Activated naive CD4-positive, alpha-beta T cell treated with anti-CD3 and anti-CD28 coated beads for 36 hours (primary cell): ENCODE data around the gene DUSP2. TPM values are rescaled to one million over a fixed set of nuclear protein-coding genes. Genes with fewer than 3 reads are reported as not detected.

Source experiments
- CTCF ChIA-PET: fragments of 350-600 bp; sonication (Branson Sonifier 250); formaldehyde crosslinking; loops from one replicate; lab custom pipeline; 2021; ENCODE audit warnings: antibody characterized with exemption; lab: Charles Lee
- DNase-seq: peaks from one replicate; pipeline ENCODE4 v3.0.0-alpha.2; 2020
- H3K27ac Mint-ChIP-seq: one replicate; pipeline ENCODE4 v1.8.0; 2021; ENCODE audit warnings: mild to moderate bottlenecking, mixed read lengths
- H3K27me3 Mint-ChIP-seq: one replicate; pipeline ENCODE4 v1.8.0; 2021; ENCODE audit warnings: low read depth, mixed read lengths
- H3K36me3 Mint-ChIP-seq: one replicate; pipeline ENCODE4 v1.8.0; 2021; ENCODE audit warnings: low read depth, mixed read lengths
- H3K4me1 Mint-ChIP-seq: one replicate; pipeline ENCODE4 v1.8.0; 2021; ENCODE audit warnings: low read depth, mixed read lengths
- H3K4me3 Mint-ChIP-seq: one replicate; pipeline ENCODE4 v1.8.0; 2021; ENCODE audit warnings: mild to moderate bottlenecking, moderate library complexity, mixed read lengths
- H3K9me3 Mint-ChIP-seq: one replicate; pipeline ENCODE4 v1.8.0; 2021; ENCODE audit warnings: mixed read lengths
- intact Hi-C: fragments of 100-400 bp; cut with micrococcal nuclease; formaldehyde crosslinking; loops from one replicate; pipeline ENCODE4 v1.15.1; 2023
- total RNA-seq, 2 experiments: library from RNA; stranded (reverse); gene quantifications; one replicate each; pipeline ENCODE4 v1.2.3, GENCODE V29; 2021

The DUSP2 gene
- total RNA-seq, 2 experiments from 2014 or later, result 429 to 463 TPM

DNA sequence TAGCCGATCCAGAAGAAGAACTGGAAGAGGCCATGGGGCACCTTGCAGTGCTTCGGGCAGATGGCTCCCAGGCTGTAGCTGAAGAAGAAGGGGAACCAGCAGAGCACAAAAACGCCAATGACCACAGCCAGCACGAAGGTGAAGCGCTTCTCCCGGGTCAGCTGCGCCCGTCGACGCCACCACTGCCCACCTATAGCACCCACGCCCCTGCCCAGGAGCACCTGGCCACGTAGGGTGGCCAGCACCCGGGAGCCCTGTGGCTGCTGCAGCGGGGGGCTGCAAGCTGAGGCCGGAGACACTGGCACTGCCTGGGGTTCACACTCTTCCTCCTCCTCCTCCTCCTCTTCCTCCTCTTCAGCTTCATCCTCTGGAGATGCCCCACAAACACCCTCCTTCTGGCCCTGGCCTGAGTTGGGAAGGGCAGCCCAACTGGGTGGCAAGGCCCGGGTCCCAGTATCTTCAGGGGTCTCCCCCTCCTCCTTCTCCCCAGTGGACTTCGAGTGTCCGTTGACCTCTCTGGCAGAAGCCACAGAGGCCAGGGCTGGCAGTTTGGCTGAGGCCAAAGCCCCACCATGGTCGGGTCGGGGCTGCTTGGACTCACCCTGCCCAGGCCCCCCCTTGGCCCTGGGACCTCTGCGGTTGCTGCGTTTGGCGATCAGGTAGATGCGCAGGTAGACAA is 30.2 kb downstream of the DUSP2 start:
- intact Hi-C loops, result loop anchor here (5.0 kb wide), 1 partner anchor 108 kb away; no protein-coding TSS in a partner anchor
- H3K4me1 Mint-ChIP-seq, result peaks cover 8% of the 10 kb centered on the region
- no peak for DNase-seq
- H3K27ac Mint-ChIP-seq, result no peak overlapping the region
- CTCF ChIA-PET, result interaction anchor here (1.9 to 4.8 kb wide), 2 partner anchors 24 to 60 kb away, joined by 7 to 43 read pairs; partner anchors contain the start of gene ASTL
- peak overlapping the region; percentile 72 for H3K4me3 Mint-ChIP-seq
- peaks cover 13% of the 10 kb centered on the region for H3K27me3 Mint-ChIP-seq
- no peaks in the 10 kb centered on the region for H3K9me3 Mint-ChIP-seq
- H3K36me3 Mint-ChIP-seq, result no peaks in the 10 kb centered on the region

DNA sequence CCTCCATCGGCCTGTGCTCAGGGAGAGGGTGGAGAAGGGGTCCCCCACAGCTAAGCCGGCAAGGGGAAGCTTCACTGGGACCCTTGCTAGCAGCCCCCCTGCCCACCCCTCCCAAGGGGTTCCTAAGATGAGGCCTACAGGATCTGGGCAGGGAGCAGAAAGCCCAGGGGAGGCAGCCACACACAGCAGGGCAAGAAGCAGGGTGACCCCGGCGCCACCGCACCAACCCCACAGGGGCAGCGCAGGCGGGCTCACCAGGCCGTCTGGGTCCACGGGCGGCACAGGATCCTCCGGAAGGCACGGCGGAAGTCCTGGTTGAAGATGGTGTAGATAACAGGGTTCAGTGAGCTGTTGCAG is 30.7 kb downstream of the DUSP2 start:
- H3K36me3 Mint-ChIP-seq, result no peaks in the 10 kb centered on the region
- intact Hi-C loops, result no loop called here
- H3K4me1 Mint-ChIP-seq, result peaks cover 8% of the 10 kb centered on the region
- H3K27ac Mint-ChIP-seq, result no peak overlapping the region
- no peak overlapping the region for H3K4me3 Mint-ChIP-seq
- CTCF ChIA-PET, result interaction anchor here (1.9 kb wide), 1 partner anchor 24 kb away, joined by 7 read pairs; the partner anchor contains the start of gene ASTL
- no peak for DNase-seq
- peaks cover 11% of the 10 kb centered on the region for H3K27me3 Mint-ChIP-seq
- H3K9me3 Mint-ChIP-seq, result no peaks in the 10 kb centered on the region

GRCh38 chr2:96113951-96114350 is 31.3 kb downstream of the DUSP2 start:
- intact Hi-C loops, result loop anchor here (2.0 kb wide), 1 partner anchor 153 kb away; the partner anchor contains the start of gene CIAO1
- no peak for DNase-seq
- H3K9me3 Mint-ChIP-seq, result no peaks in the 10 kb centered on the region
- H3K4me3 Mint-ChIP-seq, result no peak overlapping the region
- peaks cover 8% of the 10 kb centered on the region for H3K4me1 Mint-ChIP-seq
- peaks cover 11% of the 10 kb centered on the region for H3K27me3 Mint-ChIP-seq
- no peaks in the 10 kb centered on the region for H3K36me3 Mint-ChIP-seq
- no peak overlapping the region for H3K27ac Mint-ChIP-seq
- CTCF ChIA-PET, result interaction anchor here (0.7 to 1.9 kb wide), 3 partner anchors 25 to 121 kb away, joined by 3 to 17 read pairs (median 7); partner anchors contain the start of gene ASTL

DNA sequence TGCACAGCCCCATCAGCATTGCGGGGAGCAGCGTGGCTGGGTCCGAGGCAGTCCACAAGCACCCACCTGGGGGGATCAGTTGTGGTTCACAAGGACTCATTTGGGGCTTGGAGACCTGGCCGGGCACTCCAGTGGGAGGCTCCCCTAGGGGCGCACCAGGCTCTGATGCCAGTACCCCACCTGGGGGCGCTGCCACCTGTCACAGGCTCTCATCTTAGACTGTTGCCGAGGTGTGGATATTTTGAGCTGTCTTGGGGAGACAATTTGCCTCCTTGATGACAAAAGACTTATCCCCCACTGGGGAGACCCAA is 31.9 kb downstream of the DUSP2 start:
- peaks cover 9% of the 10 kb centered on the region for H3K27me3 Mint-ChIP-seq
- intact Hi-C loops, result loop anchor here (2.0 kb wide), 1 partner anchor 153 kb away; the partner anchor contains the start of gene CIAO1
- H3K27ac Mint-ChIP-seq, result no peak overlapping the region
- peaks cover 8% of the 10 kb centered on the region for H3K4me1 Mint-ChIP-seq
- DNase-seq, result peak; percentile 47
- CTCF ChIA-PET, result interaction anchor here (0.7 to 1.9 kb wide), 3 partner anchors 26 to 121 kb away, joined by 3 to 17 read pairs (median 7); partner anchors contain the start of gene ASTL
- H3K4me3 Mint-ChIP-seq, result no peak overlapping the region
- no peaks in the 10 kb centered on the region for H3K9me3 Mint-ChIP-seq
- H3K36me3 Mint-ChIP-seq, result no peaks in the 10 kb centered on the region

DNA sequence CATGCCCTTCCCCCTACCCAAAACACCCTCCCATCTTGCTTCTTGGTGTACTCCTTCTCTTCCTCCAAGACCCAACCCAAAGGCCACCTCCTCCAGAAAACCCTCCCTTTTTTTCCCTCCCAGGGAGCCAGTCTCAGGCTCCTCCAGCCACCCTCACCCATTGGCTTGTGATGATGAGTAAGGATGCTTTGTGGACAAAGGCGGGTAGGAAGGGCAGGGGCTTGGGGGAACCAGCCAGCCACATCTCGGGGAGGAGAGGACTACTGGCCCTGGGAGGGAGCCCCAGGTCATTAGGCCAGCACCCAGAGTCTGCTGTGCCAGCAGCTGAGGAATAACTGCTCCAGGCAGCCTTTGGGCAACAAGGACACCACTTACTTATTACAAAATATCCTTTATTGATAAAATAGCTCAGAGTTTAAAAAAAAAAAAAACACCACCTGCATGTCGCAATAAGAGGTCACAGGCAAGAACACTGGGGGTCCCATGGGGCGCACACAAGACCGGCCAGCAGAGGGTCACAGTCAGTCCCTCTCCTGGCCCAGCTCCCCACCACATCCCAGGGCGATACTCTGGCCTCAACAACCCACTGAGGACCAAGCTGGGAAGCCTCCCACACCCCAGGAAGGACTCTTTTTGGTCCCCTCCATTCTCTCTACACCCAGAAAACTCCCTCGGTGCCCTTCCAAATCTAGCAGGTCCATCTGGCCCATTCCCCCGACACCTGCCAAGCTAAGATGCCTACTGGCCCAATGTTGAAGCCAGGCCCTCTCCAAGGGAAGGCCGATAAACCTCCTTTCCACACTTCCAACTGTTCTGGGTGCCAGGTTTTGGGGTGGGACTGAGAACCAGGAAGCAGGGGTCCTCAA is 32.5 kb downstream of the DUSP2 start:
- intact Hi-C loops, result loop anchor here (2.0 kb wide), 1 partner anchor 154 kb away; the partner anchor contains the start of gene CIAO1

DNA sequence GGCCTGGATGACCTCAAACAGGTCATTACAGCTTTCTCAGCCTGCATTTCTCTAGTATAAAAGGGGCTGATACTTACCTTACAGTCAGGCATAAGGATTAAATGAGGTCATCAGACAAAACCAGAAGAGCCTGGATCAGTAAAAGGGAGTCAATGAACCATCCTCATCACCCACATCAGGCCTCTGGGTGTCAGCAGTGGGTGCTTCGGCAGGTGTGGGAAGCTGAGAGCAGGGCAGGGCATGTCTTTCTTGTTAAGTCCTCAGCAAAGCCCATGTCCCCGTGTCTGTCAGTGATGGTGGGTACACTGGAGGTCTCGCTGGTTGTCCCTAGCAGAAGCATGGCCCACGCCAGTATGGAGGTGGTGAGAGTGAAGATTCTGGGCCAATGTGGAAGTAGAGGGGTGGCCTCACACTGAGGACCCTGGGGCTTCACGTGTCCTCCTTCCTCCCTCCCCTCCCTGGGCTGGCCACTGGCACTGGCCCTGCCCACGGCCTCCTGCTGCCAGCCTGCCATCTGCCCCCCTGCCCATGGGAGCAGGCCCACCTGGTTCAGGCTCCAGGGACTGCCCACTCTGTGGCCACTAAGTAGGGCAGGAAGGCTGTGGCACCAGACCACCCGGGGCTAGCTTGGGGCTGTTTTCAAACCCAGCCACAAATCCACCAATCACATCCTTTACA is 33.3 kb downstream of the DUSP2 start:
- H3K27ac Mint-ChIP-seq, result no peak overlapping the region
- H3K27me3 Mint-ChIP-seq, result peaks cover 4% of the 10 kb centered on the region
- intact Hi-C loops, result loop anchor here (2.0 kb wide), 1 partner anchor 155 kb away; the partner anchor contains the start of gene CIAO1
- H3K9me3 Mint-ChIP-seq, result no peaks in the 10 kb centered on the region
- no peak for DNase-seq
- CTCF ChIA-PET, result interaction anchor here (0.9 to 1.7 kb wide), 2 partner anchors 18 to 63 kb away, joined by 3 to 17 read pairs; no protein-coding TSS in a partner anchor
- H3K4me1 Mint-ChIP-seq, result peaks cover 3% of the 10 kb centered on the region
- H3K4me3 Mint-ChIP-seq, result no peak overlapping the region
- no peaks in the 10 kb centered on the region for H3K36me3 Mint-ChIP-seq

More for the DNA sequence above, 32.5 kb downstream of the DUSP2 start:
- Mint-ChIP-seq H3K4me3 (no peak overlapping the region), H3K9me3 (no peaks in the 10 kb centered on the region), H3K36me3 (no peaks in the 10 kb centered on the region), H3K27me3 (peaks cover 6% of the 10 kb centered on the region), H3K4me1 (peaks cover 7% of the 10 kb centered on the region), H3K27ac (no peak overlapping the region)
- DNase-seq, result no peak
- CTCF ChIA-PET, result interaction anchor here (0.7 to 1.7 kb wide), 2 partner anchors 62 to 120 kb away, joined by 3 to 17 read pairs; no protein-coding TSS in a partner anchor

GRCh38 chr2:96111257-96111640 is 34.0 kb downstream of the DUSP2 start:
- no peak overlapping the region for H3K4me3 Mint-ChIP-seq
- no peak for DNase-seq
- H3K36me3 Mint-ChIP-seq, result no peaks in the 10 kb centered on the region
- CTCF ChIA-PET, result interaction anchor here (0.9 to 1.1 kb wide), 2 partner anchors 18 to 89 kb away, joined by 3 to 4 read pairs; no protein-coding TSS in a partner anchor
- no peak overlapping the region for H3K27ac Mint-ChIP-seq
- no peaks in the 10 kb centered on the region for H3K9me3 Mint-ChIP-seq
- H3K4me1 Mint-ChIP-seq, result peaks cover 3% of the 10 kb centered on the region
- intact Hi-C loops, result no loop called here
- peaks cover 4% of the 10 kb centered on the region for H3K27me3 Mint-ChIP-seq

DNA sequence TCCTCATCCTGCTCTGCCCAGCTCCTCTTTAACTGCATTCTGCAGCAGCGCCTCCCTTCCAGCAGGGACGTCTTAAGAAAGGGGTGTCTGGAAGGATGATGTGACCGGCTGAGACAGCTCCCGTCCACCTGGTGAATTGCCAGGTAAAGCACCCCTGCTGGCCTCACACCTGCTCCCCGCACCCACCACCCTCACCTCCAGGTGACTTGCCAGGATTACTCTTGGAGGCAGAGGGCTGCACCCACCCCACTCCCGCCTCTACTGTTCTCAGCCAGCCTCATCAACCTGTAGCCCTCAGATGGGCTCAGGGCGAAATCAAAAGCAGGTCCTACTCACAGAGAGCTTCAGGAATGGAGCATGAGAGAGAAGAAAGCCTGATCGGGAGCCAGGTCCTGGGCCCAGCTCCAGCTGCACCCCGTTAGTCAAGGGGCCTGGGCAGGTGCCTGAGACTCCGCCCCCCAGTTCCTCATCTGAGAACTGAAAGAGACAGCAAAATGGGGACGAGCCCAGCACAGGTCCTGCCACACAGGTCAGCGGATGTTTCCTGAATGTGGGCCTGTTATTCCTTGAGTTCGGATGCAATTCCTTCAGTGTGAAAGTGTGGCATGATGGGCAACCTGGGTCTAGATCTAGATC is 34.5 kb downstream of the DUSP2 start:
- no peak overlapping the region for H3K4me3 Mint-ChIP-seq
- CTCF ChIA-PET, result interaction anchor here (0.9 to 1.1 kb wide), 2 partner anchors 17 to 88 kb away, joined by 3 to 4 read pairs; no protein-coding TSS in a partner anchor
- intact Hi-C loops, result no loop called here
- no peaks in the 10 kb centered on the region for H3K36me3 Mint-ChIP-seq
- peak; percentile 3 for DNase-seq
- peaks cover under 1% of the 10 kb centered on the region for H3K9me3 Mint-ChIP-seq
- H3K4me1 Mint-ChIP-seq, result peaks cover 3% of the 10 kb centered on the region
- H3K27ac Mint-ChIP-seq, result no peak overlapping the region
- peaks cover 3% of the 10 kb centered on the region for H3K27me3 Mint-ChIP-seq

- no peaks in the 10 kb centered on the region for H3K4me1 Mint-ChIP-seq
- intact Hi-C loops, result no loop called here
- peak; percentile 3 for DNase-seq
- peaks cover 8% of the 10 kb centered on the region for H3K9me3 Mint-ChIP-seq
- CTCF ChIA-PET, result interaction anchor here (1.1 kb wide), 1 partner anchor 88 kb away, joined by 4 read pairs; no protein-coding TSS in a partner anchor
- peaks cover 2% of the 10 kb centered on the region for H3K36me3 Mint-ChIP-seq
- H3K27me3 Mint-ChIP-seq, result no peaks in the 10 kb centered on the region
- no peak overlapping the region for H3K27ac Mint-ChIP-seq
- H3K4me3 Mint-ChIP-seq, result no peak overlapping the region
Measured at GRCh38 chr2:96109931-96110511, 35.2 kb downstream of the DUSP2 start.

GRCh38 chr2:96109361-96109680 is 35.9 kb downstream of the DUSP2 start:
- Mint-ChIP-seq H3K4me3 (no peak overlapping the region), H3K27me3 (no peaks in the 10 kb centered on the region), H3K27ac (no peak overlapping the region), H3K4me1 (no peaks in the 10 kb centered on the region), H3K9me3 (peaks cover 12% of the 10 kb centered on the region), H3K36me3 (peaks cover 2% of the 10 kb centered on the region)
- CTCF ChIA-PET, result no interaction called here
- intact Hi-C loops, result no loop called here
- peak; percentile 2 for DNase-seq
